Measurements from ENCODE around the gene MMAB. TPM values are rescaled to one million over a fixed set of nuclear protein-coding genes. Genes with fewer than 3 reads are reported as not detected.
A peak's percentile ranks its signal among the peaks of the same experiment; 100 is the strongest.
"Not testable (repeated sequence)": the region's sequence is repeated elsewhere in the genome, so short reads cannot be mapped to it uniquely, and the experiment has no call there.

The MMAB gene
- total RNA-seq, 1 donor from 2014 or later, result 43.5 TPM

GRCh38 chr12:109606320-109607028 lies 33.2 kb upstream of the MMAB start:
- TF ChIP-seq, protein P1, sequence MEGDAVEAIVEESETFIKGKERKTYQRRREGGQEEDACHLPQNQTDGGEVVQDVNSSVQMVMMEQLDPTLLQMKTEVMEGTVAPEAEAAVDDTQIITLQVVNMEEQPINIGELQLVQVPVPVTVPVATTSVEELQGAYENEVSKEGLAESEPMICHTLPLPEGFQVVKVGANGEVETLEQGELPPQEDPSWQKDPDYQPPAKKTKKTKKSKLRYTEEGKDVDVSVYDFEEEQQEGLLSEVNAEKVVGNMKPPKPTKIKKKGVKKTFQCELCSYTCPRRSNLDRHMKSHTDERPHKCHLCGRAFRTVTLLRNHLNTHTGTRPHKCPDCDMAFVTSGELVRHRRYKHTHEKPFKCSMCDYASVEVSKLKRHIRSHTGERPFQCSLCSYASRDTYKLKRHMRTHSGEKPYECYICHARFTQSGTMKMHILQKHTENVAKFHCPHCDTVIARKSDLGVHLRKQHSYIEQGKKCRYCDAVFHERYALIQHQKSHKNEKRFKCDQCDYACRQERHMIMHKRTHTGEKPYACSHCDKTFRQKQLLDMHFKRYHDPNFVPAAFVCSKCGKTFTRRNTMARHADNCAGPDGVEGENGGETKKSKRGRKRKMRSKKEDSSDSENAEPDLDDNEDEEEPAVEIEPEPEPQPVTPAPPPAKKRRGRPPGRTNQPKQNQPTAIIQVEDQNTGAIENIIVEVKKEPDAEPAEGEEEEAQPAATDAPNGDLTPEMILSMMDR (IDR thresholded peaks at IDR 0.05), result no peak
- H3K36me3 ChIP-seq, result no peaks in the 10 kb centered on the region
- no peaks in the 10 kb centered on the region for H3K27me3 ChIP-seq
- no peak for DNase-seq (ENCODE audit: low spot score in 2 of 2)
- H3K9me3 ChIP-seq, result no peaks in the 10 kb centered on the region
- no peak overlapping the region for H3K27ac ChIP-seq
- H3K4me1 ChIP-seq, result peaks cover 0 to 3% of the 10 kb centered on the region in 2 donors
- peak overlapping the region in 1 of 2 donors; percentile 20 for H3K4me3 ChIP-seq
- intact Hi-C loops (cut with DNase I), result no loop called here

DNA sequence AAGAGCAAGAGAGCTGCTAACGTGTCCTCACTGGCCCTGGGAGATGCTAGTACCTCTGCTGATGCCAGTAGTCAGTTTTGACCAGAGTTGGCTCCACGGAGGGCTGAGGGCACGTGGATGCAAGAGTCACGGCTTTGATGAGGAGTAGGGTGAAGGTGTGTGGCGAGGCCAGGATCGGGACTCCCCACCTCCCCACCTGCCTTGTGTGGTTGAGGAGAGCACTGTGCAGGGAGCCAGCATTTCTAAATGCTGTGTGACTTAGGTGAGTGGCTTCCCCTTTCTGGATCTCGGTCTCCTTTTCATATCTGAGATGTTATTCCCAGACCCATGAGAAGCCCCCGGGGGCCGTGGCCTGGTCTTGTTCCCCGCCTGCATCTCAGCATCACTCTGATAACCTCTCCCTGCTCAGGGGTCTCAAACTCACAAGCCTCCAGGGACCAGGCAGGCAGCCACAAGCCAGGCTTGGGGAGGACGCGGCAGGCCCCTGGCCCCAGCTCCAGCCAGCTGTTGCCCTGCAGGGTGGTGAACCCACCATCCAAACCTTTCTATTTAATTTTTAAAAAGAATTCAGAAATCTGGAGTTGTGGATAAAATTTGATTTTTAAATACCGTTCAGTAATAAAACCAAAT lies 32.4 kb upstream of the MMAB start:
- no peaks in the 10 kb centered on the region for H3K36me3 ChIP-seq
- peaks cover 0 to 3% of the 10 kb centered on the region in 2 donors for H3K4me1 ChIP-seq
- no peak overlapping the region for H3K27ac ChIP-seq
- TF ChIP-seq, protein P1 (IDR thresholded peaks at IDR 0.05), result no peak
- intact Hi-C loops (cut with DNase I), result no loop called here
- H3K4me3 ChIP-seq, result no peak overlapping the region
- no peak for DNase-seq (ENCODE audit: low spot score in 2 of 2)
- no peaks in the 10 kb centered on the region for H3K27me3 ChIP-seq
- no peaks in the 10 kb centered on the region for H3K9me3 ChIP-seq

DNA sequence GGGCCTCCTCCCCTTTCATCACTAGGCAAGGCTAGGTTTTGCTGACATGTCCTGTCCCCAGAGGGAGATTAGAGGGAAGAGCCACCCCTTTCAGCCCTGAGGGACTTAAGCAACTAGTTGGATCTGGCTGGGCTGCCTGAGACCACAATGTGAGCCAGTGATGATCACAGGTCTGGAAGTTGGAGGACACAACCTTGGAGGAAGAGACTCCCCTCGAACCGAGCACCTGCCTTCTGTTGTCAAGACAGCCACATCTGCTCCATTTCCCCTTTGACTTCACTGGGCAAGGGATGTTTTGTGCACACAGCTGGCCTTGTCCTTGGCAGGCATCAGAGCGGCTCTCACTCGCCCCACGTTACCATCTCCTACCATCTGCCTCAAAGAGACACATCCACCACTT lies 31.7 kb upstream of the MMAB start:
- Histone ChIP-seq H3K9me3 (no peaks in the 10 kb centered on the region), H3K36me3 (no peaks in the 10 kb centered on the region), H3K4me1 (peaks cover 0 to 3% of the 10 kb centered on the region in 2 donors), H3K27me3 (no peaks in the 10 kb centered on the region), H3K27ac (no peak overlapping the region), H3K4me3 (no peak overlapping the region)
- intact Hi-C loops (cut with DNase I), result no loop called here
- no peak for DNase-seq (ENCODE audit: low spot score in 2 of 2)
- TF ChIP-seq, protein P1 (IDR thresholded peaks at IDR 0.05), result no peak

DNA sequence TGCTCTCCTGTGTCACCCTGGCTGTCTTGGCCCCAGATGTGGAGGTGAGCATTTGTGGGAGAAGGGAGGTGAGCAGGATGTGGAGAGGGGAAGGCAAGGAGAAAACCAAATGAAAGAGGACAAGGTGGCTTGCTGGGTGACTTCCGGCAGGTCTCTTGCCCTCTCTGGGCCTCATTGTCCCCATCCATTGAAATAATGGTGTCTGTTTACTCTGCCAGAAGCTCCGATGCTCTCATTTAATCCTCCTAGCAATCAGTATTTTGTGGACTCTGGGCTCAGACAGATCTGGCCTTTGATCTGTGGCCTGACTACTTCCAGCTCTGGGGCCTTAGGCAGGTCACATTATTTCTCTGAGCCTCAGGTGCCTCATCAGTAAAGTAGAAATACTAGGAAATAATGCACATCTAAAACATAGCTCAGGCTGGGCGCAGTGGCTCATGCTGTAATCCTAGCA lies 30.9 kb upstream of the MMAB start:
- intact Hi-C loops (cut with DNase I), result no loop called here

GRCh38 chr12:109602132-109602531 lies 28.8 kb upstream of the MMAB start:
- intact Hi-C loops (cut with DNase I); H3K36me3 ChIP-seq; H3K27me3 ChIP-seq; H3K4me3 ChIP-seq; DNase-seq (ENCODE audit: low spot score in 2 of 2); H3K4me1 ChIP-seq; H3K9me3 ChIP-seq; H3K27ac ChIP-seq: not testable (repeated sequence)

More for the DNA sequence above, 30.9 kb upstream of the MMAB start:
- H3K36me3 ChIP-seq, result no peaks in the 10 kb centered on the region
- peaks cover 0 to 3% of the 10 kb centered on the region in 2 donors for H3K4me1 ChIP-seq
- no peak overlapping the region for H3K27ac ChIP-seq
- H3K9me3 ChIP-seq, result no peaks in the 10 kb centered on the region
- DNase-seq (ENCODE audit: low spot score in 2 of 2), result no peak
- TF ChIP-seq, protein P1 (IDR thresholded peaks at IDR 0.05), result no peak
- H3K27me3 ChIP-seq, result no peaks in the 10 kb centered on the region
- H3K4me3 ChIP-seq, result no peak overlapping the region

GRCh38 chr12:109601557-109601956 lies 28.3 kb upstream of the MMAB start:
- peaks cover 0 to 4% of the 10 kb centered on the region in 2 donors for H3K4me1 ChIP-seq
- no peak overlapping the region for H3K27ac ChIP-seq
- H3K4me3 ChIP-seq, result no peak overlapping the region
- intact Hi-C loops (cut with DNase I), result no loop called here
- no peaks in the 10 kb centered on the region for H3K9me3 ChIP-seq
- no peak for DNase-seq (ENCODE audit: low spot score in 2 of 2)
- TF ChIP-seq, protein P1 (IDR thresholded peaks at IDR 0.05), result no peak
- peaks cover 2 to 3% of the 10 kb centered on the region in 2 donors for H3K36me3 ChIP-seq
- no peaks in the 10 kb centered on the region for H3K27me3 ChIP-seq

Data from ascending aorta (tissue), 2 donors.